Measurements from ENCODE around the gene IFT43.

DNA sequence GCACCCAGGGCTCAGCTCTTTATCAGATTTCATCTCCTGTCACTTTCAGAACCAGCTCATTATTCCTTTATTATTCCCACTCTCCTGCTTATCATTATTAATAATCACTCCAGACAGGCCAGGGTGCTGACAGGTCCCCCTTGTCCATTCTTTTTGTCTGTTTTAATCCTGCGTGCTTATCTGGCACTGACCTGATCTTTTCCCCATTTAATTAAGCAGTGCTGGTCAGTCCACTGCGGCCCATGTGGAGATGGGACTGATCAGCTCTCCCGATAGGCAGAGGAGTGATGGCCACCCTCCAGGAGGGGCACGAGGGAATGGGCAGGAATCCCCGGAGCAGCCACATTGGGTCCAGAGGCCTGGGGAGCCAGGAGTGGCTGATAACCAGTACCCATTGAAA is 110.7 kb downstream of the IFT43 start:
- TF ChIP-seq, protein P1, sequence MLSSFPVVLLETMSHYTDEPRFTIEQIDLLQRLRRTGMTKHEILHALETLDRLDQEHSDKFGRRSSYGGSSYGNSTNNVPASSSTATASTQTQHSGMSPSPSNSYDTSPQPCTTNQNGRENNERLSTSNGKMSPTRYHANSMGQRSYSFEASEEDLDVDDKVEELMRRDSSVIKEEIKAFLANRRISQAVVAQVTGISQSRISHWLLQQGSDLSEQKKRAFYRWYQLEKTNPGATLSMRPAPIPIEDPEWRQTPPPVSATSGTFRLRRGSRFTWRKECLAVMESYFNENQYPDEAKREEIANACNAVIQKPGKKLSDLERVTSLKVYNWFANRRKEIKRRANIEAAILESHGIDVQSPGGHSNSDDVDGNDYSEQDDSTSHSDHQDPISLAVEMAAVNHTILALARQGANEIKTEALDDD (IDR thresholded peaks at IDR 0.05) = no peak
- TF ChIP-seq SMARCB1 (IDR thresholded peaks at IDR 0.05; ENCODE audit: insufficient read length, low read depth) (no peak), SIN3B (IDR thresholded peaks at IDR 0.05; ENCODE audit: low read depth) (no peak), EGR1 (conservative IDR thresholded peaks at IDR 0.05) (no peak), ZNF24 (IDR thresholded peaks at IDR 0.05) (no peak), CBX1 (IDR thresholded peaks at IDR 0.05; ENCODE audit: low read depth) (no peak), PTRF (tag; IDR thresholded peaks at IDR 0.05) (no peak), ZNF586 (CRISPR knock-in tag; conservative IDR thresholded peaks at IDR 0.05) (no peak)
- TF ChIP-seq, protein P2, sequence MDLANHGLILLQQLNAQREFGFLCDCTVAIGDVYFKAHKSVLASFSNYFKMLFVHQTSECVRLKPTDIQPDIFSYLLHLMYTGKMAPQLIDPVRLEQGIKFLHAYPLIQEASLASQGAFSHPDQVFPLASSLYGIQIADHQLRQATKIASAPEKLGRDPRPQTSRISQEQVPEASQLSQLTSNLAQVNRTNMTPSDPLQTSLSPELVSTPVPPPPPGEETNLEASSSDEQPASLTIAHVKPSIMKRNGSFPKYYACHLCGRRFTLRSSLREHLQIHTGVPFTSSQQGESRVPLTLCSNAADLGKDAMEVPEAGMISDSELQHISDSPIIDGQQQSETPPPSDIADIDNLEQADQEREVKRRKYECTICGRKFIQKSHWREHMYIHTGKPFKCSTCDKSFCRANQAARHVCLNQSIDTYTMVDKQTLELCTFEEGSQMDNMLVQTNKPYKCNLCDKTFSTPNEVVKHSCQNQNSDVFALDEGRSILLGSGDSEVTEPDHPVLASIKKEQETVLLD (IDR thresholded peaks at IDR 0.05) = no peak
- TF ChIP-seq, protein P3, sequence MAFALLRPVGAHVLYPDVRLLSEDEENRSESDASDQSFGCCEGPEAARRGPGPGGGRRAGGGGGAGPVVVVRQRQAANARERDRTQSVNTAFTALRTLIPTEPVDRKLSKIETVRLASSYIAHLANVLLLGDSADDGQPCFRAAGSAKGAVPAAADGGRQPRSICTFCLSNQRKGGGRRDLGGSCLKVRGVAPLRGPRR (CRISPR knock-in tag; IDR thresholded peaks at IDR 0.05) = no peak
- TF ChIP-seq, protein P4, sequence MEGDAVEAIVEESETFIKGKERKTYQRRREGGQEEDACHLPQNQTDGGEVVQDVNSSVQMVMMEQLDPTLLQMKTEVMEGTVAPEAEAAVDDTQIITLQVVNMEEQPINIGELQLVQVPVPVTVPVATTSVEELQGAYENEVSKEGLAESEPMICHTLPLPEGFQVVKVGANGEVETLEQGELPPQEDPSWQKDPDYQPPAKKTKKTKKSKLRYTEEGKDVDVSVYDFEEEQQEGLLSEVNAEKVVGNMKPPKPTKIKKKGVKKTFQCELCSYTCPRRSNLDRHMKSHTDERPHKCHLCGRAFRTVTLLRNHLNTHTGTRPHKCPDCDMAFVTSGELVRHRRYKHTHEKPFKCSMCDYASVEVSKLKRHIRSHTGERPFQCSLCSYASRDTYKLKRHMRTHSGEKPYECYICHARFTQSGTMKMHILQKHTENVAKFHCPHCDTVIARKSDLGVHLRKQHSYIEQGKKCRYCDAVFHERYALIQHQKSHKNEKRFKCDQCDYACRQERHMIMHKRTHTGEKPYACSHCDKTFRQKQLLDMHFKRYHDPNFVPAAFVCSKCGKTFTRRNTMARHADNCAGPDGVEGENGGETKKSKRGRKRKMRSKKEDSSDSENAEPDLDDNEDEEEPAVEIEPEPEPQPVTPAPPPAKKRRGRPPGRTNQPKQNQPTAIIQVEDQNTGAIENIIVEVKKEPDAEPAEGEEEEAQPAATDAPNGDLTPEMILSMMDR (IDR thresholded peaks at IDR 0.05 in 2 of 3, conservative IDR thresholded peaks at IDR 0.05 in 1 of 3; ENCODE audit: insufficient read depth in 2 of 3, low read depth in 1 of 3, low read length in 3 of 3) = no peak
- TF ChIP-seq, protein P5, sequence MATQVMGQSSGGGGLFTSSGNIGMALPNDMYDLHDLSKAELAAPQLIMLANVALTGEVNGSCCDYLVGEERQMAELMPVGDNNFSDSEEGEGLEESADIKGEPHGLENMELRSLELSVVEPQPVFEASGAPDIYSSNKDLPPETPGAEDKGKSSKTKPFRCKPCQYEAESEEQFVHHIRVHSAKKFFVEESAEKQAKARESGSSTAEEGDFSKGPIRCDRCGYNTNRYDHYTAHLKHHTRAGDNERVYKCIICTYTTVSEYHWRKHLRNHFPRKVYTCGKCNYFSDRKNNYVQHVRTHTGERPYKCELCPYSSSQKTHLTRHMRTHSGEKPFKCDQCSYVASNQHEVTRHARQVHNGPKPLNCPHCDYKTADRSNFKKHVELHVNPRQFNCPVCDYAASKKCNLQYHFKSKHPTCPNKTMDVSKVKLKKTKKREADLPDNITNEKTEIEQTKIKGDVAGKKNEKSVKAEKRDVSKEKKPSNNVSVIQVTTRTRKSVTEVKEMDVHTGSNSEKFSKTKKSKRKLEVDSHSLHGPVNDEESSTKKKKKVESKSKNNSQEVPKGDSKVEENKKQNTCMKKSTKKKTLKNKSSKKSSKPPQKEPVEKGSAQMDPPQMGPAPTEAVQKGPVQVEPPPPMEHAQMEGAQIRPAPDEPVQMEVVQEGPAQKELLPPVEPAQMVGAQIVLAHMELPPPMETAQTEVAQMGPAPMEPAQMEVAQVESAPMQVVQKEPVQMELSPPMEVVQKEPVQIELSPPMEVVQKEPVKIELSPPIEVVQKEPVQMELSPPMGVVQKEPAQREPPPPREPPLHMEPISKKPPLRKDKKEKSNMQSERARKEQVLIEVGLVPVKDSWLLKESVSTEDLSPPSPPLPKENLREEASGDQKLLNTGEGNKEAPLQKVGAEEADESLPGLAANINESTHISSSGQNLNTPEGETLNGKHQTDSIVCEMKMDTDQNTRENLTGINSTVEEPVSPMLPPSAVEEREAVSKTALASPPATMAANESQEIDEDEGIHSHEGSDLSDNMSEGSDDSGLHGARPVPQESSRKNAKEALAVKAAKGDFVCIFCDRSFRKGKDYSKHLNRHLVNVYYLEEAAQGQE (IDR thresholded peaks at IDR 0.05; ENCODE audit: borderline replicate concordance) = no peak
- TF ChIP-seq, protein P5 (CRISPR knock-in tag; IDR thresholded peaks at IDR 0.05; ENCODE audit: low read depth) = no peak
- TF ChIP-seq, protein P6, sequence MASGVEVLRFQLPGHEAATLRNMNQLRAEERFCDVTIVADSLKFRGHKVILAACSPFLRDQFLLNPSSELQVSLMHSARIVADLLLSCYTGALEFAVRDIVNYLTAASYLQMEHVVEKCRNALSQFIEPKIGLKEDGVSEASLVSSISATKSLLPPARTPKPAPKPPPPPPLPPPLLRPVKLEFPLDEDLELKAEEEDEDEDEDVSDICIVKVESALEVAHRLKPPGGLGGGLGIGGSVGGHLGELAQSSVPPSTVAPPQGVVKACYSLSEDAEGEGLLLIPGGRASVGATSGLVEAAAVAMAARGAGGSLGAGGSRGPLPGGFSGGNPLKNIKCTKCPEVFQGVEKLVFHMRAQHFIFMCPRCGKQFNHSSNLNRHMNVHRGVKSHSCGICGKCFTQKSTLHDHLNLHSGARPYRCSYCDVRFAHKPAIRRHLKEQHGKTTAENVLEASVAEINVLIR (CRISPR knock-in tag; IDR thresholded peaks at IDR 0.05) = no peak
- TF ChIP-seq, protein P7, sequence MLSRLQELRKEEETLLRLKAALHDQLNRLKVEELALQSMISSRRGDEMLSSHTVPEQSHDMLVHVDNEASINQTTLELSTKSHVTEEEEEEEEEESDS (CRISPR knock-in tag; IDR thresholded peaks at IDR 0.05) = no peak

All from K562 (cell line).